ENCODE measurements around the gene IGFL4.

The IGFL4 gene

GRCh38 chr19:46040125-46040524, 677 bp downstream of the IGFL4 start:
- Mint-ChIP-seq H3K4me1 (ENCODE audit: low read depth) (no peaks in the 10 kb centered on the region), H3K27ac (no peak overlapping the region), H3K36me3 (ENCODE audit: low read depth) (no peaks in the 10 kb centered on the region), H3K27me3 (ENCODE audit: low read depth) (peaks cover 16% of the 10 kb centered on the region), H3K4me3 (no peak overlapping the region), H3K9me3 (no peaks in the 10 kb centered on the region)
- DNase-seq (ENCODE audit: low spot score): no peak

DNA sequence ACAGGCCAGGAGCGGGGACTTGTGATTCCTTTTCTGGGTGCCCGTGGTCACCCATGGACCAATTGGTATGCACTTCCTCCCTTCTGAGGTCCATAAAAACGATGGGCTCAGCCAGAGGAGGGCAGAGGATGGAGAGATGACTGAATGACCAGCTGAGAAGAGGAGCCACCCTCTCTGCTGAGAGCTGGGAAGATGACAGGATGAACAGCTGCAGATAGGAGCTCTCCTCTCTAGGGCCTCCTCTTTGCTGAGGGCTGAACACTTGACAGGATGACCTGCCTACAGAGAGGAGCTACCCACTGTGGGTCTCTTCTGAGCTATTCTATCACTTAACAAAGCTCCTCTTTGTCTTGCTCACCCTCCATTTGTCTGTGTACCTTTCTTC, 4.1 kb downstream of the IGFL4 start:
- Mint-ChIP-seq H3K27ac (no peak overlapping the region), H3K9me3 (no peaks in the 10 kb centered on the region), H3K4me1 (ENCODE audit: low read depth) (no peaks in the 10 kb centered on the region), H3K4me3 (no peak overlapping the region), H3K27me3 (ENCODE audit: low read depth) (peaks cover 9% of the 10 kb centered on the region), H3K36me3 (ENCODE audit: low read depth) (no peaks in the 10 kb centered on the region)
- no peak for DNase-seq (ENCODE audit: low spot score)

DNA sequence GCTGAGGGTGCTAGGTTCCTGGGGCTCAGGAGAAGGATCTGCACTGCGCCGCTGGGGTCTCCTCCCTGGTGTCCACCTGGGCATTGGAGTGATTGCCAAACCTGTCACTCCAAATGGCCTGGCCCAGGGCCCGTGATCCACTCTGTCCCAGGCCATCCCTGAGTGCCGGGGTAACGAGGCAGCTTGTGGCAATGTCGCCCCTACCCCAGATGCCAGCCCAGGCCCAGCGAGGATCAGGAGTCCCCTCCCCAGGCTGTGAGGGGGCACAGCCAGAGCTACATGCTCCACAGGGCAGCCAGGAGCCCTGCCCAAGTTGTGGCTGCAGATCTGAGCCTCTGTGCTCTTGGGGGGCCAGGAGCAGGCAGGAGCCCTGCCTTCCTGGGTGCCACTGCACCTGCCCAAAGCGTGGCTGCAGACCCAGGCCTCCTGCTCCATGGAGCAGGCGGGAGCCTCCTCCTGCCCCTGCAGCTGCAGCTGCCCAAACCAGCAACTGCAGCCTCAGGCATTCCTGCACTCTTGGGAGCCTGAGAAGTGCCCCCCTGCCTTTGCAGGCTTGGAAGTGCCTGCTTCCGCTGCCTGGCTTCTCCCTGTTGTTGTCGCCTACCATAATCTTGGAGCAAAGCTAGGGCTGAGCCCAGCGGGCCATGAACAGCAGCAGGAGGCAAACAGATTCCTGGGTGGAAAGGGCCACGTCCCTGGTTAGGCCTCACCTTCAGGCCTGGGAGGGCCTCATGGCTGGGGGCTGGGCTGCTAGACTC, 4.6 kb downstream of the IGFL4 start:
- H3K4me3 Mint-ChIP-seq: no peak overlapping the region
- H3K4me1 Mint-ChIP-seq (ENCODE audit: low read depth): no peaks in the 10 kb centered on the region
- peaks cover 11% of the 10 kb centered on the region for H3K27me3 Mint-ChIP-seq (ENCODE audit: low read depth)
- no peaks in the 10 kb centered on the region for H3K36me3 Mint-ChIP-seq (ENCODE audit: low read depth)
- no peak overlapping the region for H3K27ac Mint-ChIP-seq
- H3K9me3 Mint-ChIP-seq: no peaks in the 10 kb centered on the region
- DNase-seq (ENCODE audit: low spot score): no peak

DNA sequence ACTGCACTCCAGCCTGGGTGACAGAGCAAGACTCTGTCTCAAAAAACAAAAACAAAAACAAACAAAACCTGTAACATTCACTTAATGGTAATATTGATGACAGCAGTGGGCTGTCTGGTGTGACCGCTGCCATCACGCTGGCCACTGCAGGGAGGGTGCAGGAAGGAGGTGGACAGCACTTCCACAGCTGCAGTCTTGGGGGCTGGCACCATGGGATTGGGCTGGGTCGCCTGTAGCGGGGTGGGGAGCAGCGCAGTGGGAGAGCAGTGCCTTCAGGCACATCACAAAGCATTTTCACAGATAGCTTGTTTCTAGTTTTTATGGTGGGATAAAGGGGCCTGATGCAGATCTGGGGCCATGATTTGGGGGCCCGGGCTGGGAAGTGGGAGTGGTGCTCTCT, 5.3 kb downstream of the IGFL4 start:
- Mint-ChIP-seq H3K4me3 (no peak overlapping the region), H3K27me3 (ENCODE audit: low read depth) (peaks cover 9% of the 10 kb centered on the region), H3K27ac (no peak overlapping the region), H3K9me3 (no peaks in the 10 kb centered on the region), H3K36me3 (ENCODE audit: low read depth) (no peaks in the 10 kb centered on the region), H3K4me1 (ENCODE audit: low read depth) (no peaks in the 10 kb centered on the region)
- no peak for DNase-seq (ENCODE audit: low spot score)

DNA sequence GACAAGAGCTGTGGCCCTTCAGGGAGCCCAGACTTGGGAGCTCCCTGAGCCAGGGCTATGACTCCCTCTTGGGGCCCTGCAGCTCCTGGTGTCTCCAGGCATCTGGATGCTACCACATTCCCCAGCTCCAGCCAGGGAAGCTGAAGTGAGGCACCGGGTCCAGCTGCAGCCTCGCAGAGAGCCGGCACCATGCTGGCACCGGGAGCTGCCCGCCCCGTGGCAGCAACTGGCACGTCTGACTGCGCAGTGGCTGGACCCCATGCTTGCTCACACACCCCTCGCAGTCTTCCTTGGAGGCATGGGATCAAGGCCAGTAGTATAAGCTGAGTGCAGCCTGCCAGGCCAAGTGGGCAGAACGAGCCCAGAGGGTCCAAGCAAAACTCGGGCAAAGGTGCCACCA, 7.4 kb downstream of the IGFL4 start:
- H3K4me3 Mint-ChIP-seq: no peak overlapping the region
- H3K27me3 Mint-ChIP-seq (ENCODE audit: low read depth): peaks cover 16% of the 10 kb centered on the region

GRCh38 chr19:46032597-46033025, 8.2 kb downstream of the IGFL4 start:
- Mint-ChIP-seq H3K4me1 (ENCODE audit: low read depth) (peaks cover 3% of the 10 kb centered on the region), H3K4me3 (no peak overlapping the region), H3K27me3 (ENCODE audit: low read depth) (peaks cover 16% of the 10 kb centered on the region), H3K9me3 (no peaks in the 10 kb centered on the region), H3K27ac (no peak overlapping the region), H3K36me3 (ENCODE audit: low read depth) (no peaks in the 10 kb centered on the region)
- DNase-seq (ENCODE audit: low spot score): no peak

More for the DNA sequence above, 7.4 kb downstream of the IGFL4 start:
- Mint-ChIP-seq H3K4me1 (ENCODE audit: low read depth) (peaks cover 3% of the 10 kb centered on the region), H3K36me3 (ENCODE audit: low read depth) (no peaks in the 10 kb centered on the region), H3K9me3 (no peaks in the 10 kb centered on the region), H3K27ac (no peak overlapping the region)
- no peak for DNase-seq (ENCODE audit: low spot score)

GRCh38 chr19:46031781-46032596, 8.8 kb downstream of the IGFL4 start:
- no peak for DNase-seq (ENCODE audit: low spot score)
- no peaks in the 10 kb centered on the region for H3K9me3 Mint-ChIP-seq

GRCh38 chr19:46030812-46031550, 9.8 kb downstream of the IGFL4 start:
- H3K27me3 Mint-ChIP-seq (ENCODE audit: low read depth): peaks cover 26% of the 10 kb centered on the region
- H3K27ac Mint-ChIP-seq: no peak overlapping the region
- peaks cover 11% of the 10 kb centered on the region for H3K4me1 Mint-ChIP-seq (ENCODE audit: low read depth)
- peaks cover 1% of the 10 kb centered on the region for H3K36me3 Mint-ChIP-seq (ENCODE audit: low read depth)
- no peak overlapping the region for H3K4me3 Mint-ChIP-seq
- peaks cover 2% of the 10 kb centered on the region for H3K9me3 Mint-ChIP-seq
- no peak for DNase-seq (ENCODE audit: low spot score)

More at GRCh38 chr19:46031781-46032596, 8.8 kb downstream of the IGFL4 start:
- Mint-ChIP-seq H3K27me3 (ENCODE audit: low read depth) (peaks cover 16% of the 10 kb centered on the region), H3K4me3 (no peak overlapping the region), H3K27ac (no peak overlapping the region), H3K4me1 (ENCODE audit: low read depth) (peaks cover 3% of the 10 kb centered on the region), H3K36me3 (ENCODE audit: low read depth) (no peaks in the 10 kb centered on the region)

GRCh38 chr19:46025835-46026234, 15.0 kb downstream of the IGFL4 start:
- Mint-ChIP-seq H3K9me3 (peaks cover 5% of the 10 kb centered on the region), H3K36me3 (ENCODE audit: low read depth) (peaks cover 1% of the 10 kb centered on the region), H3K4me1 (ENCODE audit: low read depth) (peaks cover 17% of the 10 kb centered on the region), H3K4me3 (no peak overlapping the region), H3K27ac (no peak overlapping the region), H3K27me3 (ENCODE audit: low read depth) (peaks cover 44% of the 10 kb centered on the region)
- no peak for DNase-seq (ENCODE audit: low spot score)

GRCh38 chr19:46023311-46023779, 17.5 kb downstream of the IGFL4 start:
- peaks cover 34% of the 10 kb centered on the region for H3K27me3 Mint-ChIP-seq (ENCODE audit: low read depth)

DNA sequence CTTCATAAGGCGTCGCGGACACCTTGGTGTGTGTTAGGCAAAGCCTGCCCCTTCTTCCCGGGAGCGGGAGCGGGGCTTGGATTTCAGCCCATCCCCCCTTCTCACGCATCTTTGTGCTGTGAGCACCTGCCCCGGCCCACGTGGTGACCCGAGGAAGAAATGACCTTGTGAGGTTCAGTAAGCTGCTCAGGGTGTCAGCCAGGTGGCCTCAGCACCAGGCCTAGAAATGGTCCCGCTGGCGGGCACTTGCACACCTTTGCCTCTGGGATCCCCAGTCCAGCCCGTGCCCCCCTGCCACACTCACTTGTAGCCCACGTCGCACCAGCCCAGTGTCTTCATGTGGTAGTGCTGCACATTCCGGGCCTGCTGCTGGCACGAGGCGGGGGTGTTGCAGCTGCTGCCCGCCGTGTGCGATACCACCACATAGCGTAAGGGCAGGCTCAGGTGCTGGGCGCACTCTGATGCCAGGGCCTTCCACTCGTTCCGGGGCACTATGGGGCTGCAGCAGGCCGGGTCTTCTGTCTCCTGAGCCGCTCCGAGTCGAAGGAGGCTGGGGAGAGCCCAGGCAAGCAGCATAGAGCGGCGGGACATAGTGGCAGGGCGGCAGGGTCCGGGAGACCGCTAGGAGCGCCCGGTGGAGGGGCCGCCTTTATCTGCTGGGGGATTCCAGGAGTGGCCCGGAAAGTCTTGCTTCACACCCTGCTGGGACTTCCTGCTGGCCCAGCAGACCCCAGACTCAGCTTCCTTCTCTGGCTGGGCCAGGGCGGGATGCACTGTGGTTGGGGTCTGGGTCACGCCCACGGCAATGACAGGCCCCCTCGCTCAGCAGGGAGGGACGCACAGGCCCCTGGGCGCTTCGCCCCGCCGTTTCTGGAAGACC, 18.1 kb downstream of the IGFL4 start, which contains the start of gene PGLYRP1:
Gene PGLYRP1, minus strand, starts transcription at position 623 of the 880 bp plus-strand sequence. Its CDS starts 32 bp downstream, at position 591.
- Mint-ChIP-seq H3K9me3 (peaks cover 5% of the 10 kb centered on the region), H3K27me3 (ENCODE audit: low read depth) (peaks cover 34% of the 10 kb centered on the region), H3K4me1 (ENCODE audit: low read depth) (peaks cover 14% of the 10 kb centered on the region), H3K4me3 (no peak within 1 kb of the TSS), H3K36me3 (ENCODE audit: low read depth) (peaks cover 3% of the 10 kb centered on the region), H3K27ac (no peak within 1 kb of the TSS)
- DNase-seq (ENCODE audit: low spot score): no peak

More at GRCh38 chr19:46023311-46023779, 17.5 kb downstream of the IGFL4 start:
- Mint-ChIP-seq H3K9me3 (peaks cover 5% of the 10 kb centered on the region), H3K4me3 (no peak overlapping the region), H3K36me3 (ENCODE audit: low read depth) (peaks cover 3% of the 10 kb centered on the region), H3K4me1 (ENCODE audit: low read depth) (peaks cover 14% of the 10 kb centered on the region), H3K27ac (no peak overlapping the region)
- no peak for DNase-seq (ENCODE audit: low spot score)

GRCh38 chr19:46022061-46022430, 18.8 kb downstream of the IGFL4 start:
- no peak overlapping the region for H3K27ac Mint-ChIP-seq
- no peak for DNase-seq (ENCODE audit: low spot score)
- H3K4me1 Mint-ChIP-seq (ENCODE audit: low read depth): peaks cover 14% of the 10 kb centered on the region
- peaks cover 3% of the 10 kb centered on the region for H3K36me3 Mint-ChIP-seq (ENCODE audit: low read depth)
- H3K9me3 Mint-ChIP-seq: peaks cover 5% of the 10 kb centered on the region
- no peak overlapping the region for H3K4me3 Mint-ChIP-seq
- H3K27me3 Mint-ChIP-seq (ENCODE audit: low read depth): peaks cover 34% of the 10 kb centered on the region

DNA sequence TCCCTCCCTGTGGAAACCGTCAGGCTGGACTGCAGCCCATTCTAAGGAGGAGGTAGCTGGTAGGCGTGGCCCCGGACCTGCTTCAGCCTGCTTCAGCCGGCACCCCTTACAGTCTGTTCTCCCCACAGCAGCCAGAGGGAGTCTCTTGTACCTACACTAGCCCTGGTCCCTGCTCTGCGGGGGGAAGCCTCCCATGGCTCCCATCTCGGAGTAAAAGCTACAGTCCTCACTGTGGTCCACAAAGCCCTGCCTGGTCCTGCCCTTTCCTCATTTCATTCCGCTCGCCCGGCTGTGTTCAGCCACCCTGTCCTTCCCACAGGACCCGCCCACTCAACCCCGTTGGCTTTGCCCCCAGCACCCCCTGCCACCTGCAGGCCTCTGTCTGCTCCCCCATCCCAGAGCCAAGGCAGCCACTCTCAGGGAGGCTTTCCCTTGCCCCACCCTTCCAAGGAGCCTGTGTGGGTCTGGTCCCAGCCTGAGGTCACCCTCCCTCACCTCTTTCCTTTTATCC, 19.2 kb downstream of the IGFL4 start:
- Mint-ChIP-seq H3K27ac (no peak overlapping the region), H3K27me3 (ENCODE audit: low read depth) (peaks cover 30% of the 10 kb centered on the region), H3K4me1 (ENCODE audit: low read depth) (peaks cover 13% of the 10 kb centered on the region), H3K4me3 (no peak overlapping the region), H3K9me3 (peaks cover 5% of the 10 kb centered on the region), H3K36me3 (ENCODE audit: low read depth) (peaks cover 3% of the 10 kb centered on the region)
- no peak for DNase-seq (ENCODE audit: low spot score)

Data from T-helper 2 cell treated with Interferon-gamma antibody and Interleukin-4, amounts not matched to agents 5 μg/mL and 100 μg/mL, for 36 hours (primary cell).